Activated T-cell treated with anti-CD3 and anti-CD28 coated beads, Interleukin-2, amount 50 U/mL, for 24 hours (primary cell): Measurements from ENCODE around the gene LDLRAD4.
A peak's percentile ranks its signal among the peaks of the same experiment; 100 is the strongest.

Experiments
- DNase-seq: peaks from one replicate; pipeline ENCODE4 v3.0.0-alpha.2; 2020
- H3K27ac Mint-ChIP-seq: 2 replicates; pipeline ENCODE4 v1.8.0; 2020; ENCODE audit warnings: mild to moderate bottlenecking, mixed read lengths
- H3K27me3 Mint-ChIP-seq: 2 replicates; pipeline ENCODE4 v1.8.0; 2020; ENCODE audit warnings: mixed read lengths
- H3K36me3 Mint-ChIP-seq: 2 replicates; pipeline ENCODE4 v1.8.0; 2020; ENCODE audit warnings: low read depth, mixed read lengths
- H3K4me1 Mint-ChIP-seq: 2 replicates; pipeline ENCODE4 v1.8.0; 2020; ENCODE audit warnings: low read depth, mixed read lengths
- H3K4me3 Mint-ChIP-seq: 2 replicates; pipeline ENCODE4 v1.8.0; 2020; ENCODE audit warnings: mild to moderate bottlenecking, moderate library complexity, mixed read lengths
- H3K9me3 Mint-ChIP-seq: 2 replicates; pipeline ENCODE4 v1.8.0; 2020; ENCODE audit warnings: mixed read lengths

LDLRAD4 gene

DNA sequence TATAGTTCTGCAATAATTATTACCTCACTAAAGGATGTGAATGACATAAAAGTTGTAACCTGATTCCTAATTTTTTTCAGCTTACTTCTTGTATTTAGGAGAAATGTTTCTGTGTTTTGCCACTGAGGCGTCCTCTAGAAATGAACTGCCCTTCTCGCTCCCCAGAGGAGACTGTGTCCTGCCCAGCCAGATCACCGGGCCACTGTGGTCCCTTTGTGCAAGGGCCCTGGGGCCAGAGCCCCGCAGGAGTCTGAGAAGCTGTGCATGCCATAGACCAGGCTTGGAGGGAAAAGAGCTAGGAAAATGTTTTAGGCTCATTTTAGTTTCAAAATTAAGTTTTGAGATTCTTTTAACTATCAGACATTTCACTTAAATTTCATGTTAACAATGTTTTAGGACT lies 31.1 kb upstream of the LDLRAD4 start:
- H3K27me3 Mint-ChIP-seq: no peaks in the 10 kb centered on the region
- no peaks in the 10 kb centered on the region for H3K9me3 Mint-ChIP-seq
- H3K36me3 Mint-ChIP-seq: no peaks in the 10 kb centered on the region
- no peak for DNase-seq
- no peak overlapping the region for H3K4me3 Mint-ChIP-seq
- H3K4me1 Mint-ChIP-seq: no peaks in the 10 kb centered on the region
- H3K27ac Mint-ChIP-seq: no peak overlapping the region

DNA sequence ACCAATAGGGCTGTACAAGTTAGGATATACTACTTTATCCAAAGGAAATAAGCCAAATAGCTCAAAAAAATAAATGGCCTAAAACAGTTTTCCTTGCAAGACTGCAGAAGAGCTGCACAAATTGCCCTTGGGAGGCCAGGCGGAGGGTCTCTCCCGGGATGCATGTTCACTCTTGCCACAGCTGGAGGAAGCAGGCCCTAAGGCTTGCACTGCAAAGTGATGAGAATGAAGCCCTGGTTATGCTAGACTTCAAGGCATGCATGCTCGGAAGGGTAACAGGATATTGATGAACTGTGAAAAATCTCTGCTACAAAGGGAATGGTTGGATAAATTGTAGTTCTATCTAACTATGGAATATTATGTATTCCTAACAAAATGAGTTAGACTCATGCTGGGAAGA lies 27.5 kb upstream of the LDLRAD4 start:
- no peaks in the 10 kb centered on the region for H3K27me3 Mint-ChIP-seq
- no peaks in the 10 kb centered on the region for H3K36me3 Mint-ChIP-seq
- H3K4me1 Mint-ChIP-seq: no peaks in the 10 kb centered on the region
- no peak for DNase-seq
- H3K4me3 Mint-ChIP-seq: no peak overlapping the region
- H3K27ac Mint-ChIP-seq: no peak overlapping the region
- H3K9me3 Mint-ChIP-seq: no peaks in the 10 kb centered on the region

DNA sequence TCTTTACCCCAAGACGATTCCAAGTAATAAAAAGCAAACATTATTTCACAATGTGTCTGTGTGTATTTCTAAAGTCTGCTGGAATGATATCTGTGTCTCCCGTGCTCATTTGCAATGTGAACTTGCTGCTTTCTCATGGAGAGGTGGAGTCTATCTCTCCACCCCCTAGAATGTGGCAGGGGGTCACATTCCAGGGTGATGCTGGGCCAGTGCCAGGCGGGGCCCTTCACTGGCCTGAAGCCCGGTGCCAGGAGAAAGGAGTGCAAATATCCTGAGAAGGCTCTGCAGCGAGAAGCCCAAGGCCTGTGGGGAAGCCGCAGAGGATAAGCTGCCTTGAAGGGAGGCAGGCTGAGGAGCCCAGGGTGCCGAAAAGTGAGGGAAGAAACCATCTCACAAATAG lies 26.8 kb upstream of the LDLRAD4 start:
- DNase-seq: no peak
- no peak overlapping the region for H3K27ac Mint-ChIP-seq
- no peaks in the 10 kb centered on the region for H3K36me3 Mint-ChIP-seq
- H3K4me1 Mint-ChIP-seq: no peaks in the 10 kb centered on the region
- no peaks in the 10 kb centered on the region for H3K27me3 Mint-ChIP-seq
- H3K9me3 Mint-ChIP-seq: no peaks in the 10 kb centered on the region
- H3K4me3 Mint-ChIP-seq: no peak overlapping the region

DNA sequence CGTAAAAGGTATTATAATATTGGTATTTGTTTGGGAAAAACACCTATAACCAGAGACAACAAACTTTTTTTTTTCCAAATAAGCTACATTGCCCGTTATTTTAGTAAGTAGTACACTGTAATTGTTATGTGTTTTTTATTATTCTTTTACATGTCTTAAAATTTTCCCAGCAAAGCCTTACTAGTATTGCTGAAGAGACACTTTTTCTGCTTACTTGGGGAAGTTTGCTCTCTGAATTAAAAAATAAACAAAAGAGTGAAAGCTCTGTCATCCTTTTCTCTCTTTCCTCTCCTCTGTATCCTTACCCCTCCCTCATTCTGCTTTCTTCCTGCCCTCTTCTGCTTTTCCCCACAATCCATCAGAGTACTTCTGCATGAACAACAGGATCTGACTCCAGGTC lies 25.6 kb upstream of the LDLRAD4 start:
- Mint-ChIP-seq H3K9me3 (peaks cover 2% of the 10 kb centered on the region), H3K27me3 (peaks cover 2% of the 10 kb centered on the region), H3K27ac (no peak overlapping the region), H3K4me1 (no peaks in the 10 kb centered on the region), H3K4me3 (no peak overlapping the region), H3K36me3 (no peaks in the 10 kb centered on the region)
- DNase-seq: no peak

DNA sequence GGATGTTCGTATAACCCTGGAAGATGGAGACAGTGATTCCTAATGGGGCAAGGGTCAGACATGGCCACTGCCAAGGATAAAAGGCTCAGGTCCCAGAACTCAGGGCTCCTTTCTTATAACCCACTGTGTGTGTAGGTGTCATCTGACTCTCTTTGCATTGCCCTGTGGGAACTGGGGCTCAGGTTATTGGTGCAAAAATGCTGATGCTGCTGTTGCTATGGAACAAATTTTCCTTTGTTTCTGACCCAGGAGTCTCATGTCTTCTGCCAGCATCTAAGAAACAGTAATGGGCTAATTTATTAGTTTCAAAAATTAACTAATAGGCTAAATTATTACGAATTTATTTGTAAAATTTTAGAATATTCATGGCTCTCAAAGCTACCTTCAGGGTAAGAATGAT lies 24.3 kb upstream of the LDLRAD4 start:
- H3K27me3 Mint-ChIP-seq: peaks cover 3% of the 10 kb centered on the region
- no peaks in the 10 kb centered on the region for H3K4me1 Mint-ChIP-seq
- no peak overlapping the region for H3K4me3 Mint-ChIP-seq
- DNase-seq: no peak
- H3K27ac Mint-ChIP-seq: no peak overlapping the region
- no peaks in the 10 kb centered on the region for H3K36me3 Mint-ChIP-seq
- peaks cover 9% of the 10 kb centered on the region for H3K9me3 Mint-ChIP-seq

DNA sequence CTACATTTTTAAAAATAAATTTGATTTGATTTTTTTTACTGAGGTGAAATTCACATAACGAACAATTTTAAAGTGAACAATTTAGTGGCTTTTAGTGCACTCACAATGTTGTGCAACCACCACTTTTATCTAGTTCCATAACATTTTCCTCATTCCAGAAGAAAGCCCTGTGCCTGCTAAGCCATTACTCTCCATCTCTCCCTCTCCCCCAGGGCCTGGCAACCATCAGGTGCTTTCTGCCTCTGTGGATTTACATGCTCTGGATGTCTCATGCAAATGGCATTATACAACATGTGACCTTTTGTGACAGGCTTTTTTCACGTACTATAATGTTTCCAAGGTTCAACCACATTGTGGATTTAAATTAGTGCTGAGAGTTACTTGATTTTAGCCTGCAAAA lies 19.9 kb upstream of the LDLRAD4 start:
- Mint-ChIP-seq H3K9me3 (peaks cover 23% of the 10 kb centered on the region), H3K4me1 (no peaks in the 10 kb centered on the region), H3K27me3 (peaks cover 22% of the 10 kb centered on the region), H3K36me3 (no peaks in the 10 kb centered on the region), H3K27ac (no peak overlapping the region), H3K4me3 (no peak overlapping the region)
- no peak for DNase-seq

DNA sequence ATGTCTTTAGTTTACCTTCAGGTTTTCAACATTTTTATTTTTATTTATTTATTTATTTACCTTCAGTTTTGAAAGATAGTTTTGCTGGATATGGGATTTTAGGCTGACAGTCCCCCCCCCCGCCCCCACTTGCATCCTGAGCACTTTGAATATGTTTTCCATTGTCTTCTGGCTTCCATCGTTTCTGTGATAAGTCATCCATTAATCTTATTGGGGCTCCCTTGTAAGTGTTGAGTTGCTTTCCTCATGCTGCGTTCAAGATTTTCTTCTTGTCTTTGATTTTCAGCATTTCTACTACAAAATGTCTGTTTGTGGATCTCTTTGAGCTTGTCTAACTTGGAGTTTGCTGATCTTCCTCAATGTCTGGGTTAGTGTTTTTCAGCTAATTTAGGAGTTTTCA lies 19.4 kb upstream of the LDLRAD4 start:
- Mint-ChIP-seq H3K4me1 (no peaks in the 10 kb centered on the region), H3K27me3 (peaks cover 22% of the 10 kb centered on the region), H3K27ac (no peak overlapping the region), H3K36me3 (no peaks in the 10 kb centered on the region), H3K4me3 (no peak overlapping the region), H3K9me3 (peaks cover 23% of the 10 kb centered on the region)
- DNase-seq: no peak

DNA sequence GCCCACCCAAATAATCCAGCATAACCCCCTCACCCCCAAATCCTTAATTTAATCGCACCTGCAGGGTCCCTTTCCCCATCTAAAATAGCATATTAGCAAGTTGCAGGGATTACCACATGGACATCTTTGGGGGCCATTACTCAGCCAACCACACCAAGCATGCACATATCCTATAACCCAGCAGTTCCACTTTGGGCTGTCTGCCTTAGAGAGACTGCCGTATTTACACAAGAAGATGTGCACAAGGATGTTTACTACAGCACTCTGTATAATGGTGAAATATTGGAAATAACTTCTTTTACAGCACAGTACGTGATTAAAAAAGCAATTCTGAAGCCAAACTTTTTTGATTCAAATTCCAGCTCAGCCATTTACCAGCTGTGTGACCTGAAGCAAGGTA lies 17.3 kb upstream of the LDLRAD4 start:
- no peaks in the 10 kb centered on the region for H3K36me3 Mint-ChIP-seq
- peaks cover 26% of the 10 kb centered on the region for H3K27me3 Mint-ChIP-seq
- no peaks in the 10 kb centered on the region for H3K4me1 Mint-ChIP-seq
- no peak overlapping the region for H3K4me3 Mint-ChIP-seq
- no peak overlapping the region for H3K27ac Mint-ChIP-seq
- H3K9me3 Mint-ChIP-seq: peaks cover 23% of the 10 kb centered on the region
- DNase-seq: no peak

DNA sequence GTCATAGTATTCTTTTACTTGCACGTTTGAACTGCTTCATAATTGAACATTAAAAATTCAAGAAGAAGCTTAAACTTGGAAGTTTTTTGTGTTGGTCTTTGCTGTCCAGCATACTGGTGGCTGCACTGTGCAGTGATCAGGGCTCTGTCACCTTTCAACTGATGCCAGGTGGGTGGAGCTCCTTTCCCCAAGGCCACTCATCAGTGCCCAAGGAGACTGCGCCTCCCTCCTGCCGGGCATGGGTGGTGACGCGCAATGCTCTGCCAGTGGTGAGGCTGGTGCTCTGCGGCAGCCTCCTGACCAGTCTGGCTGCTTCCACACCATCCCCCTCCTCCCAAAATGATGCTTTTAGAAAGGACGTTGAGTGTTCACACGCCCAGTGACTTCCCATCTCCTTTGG lies 16.0 kb upstream of the LDLRAD4 start:
- H3K4me1 Mint-ChIP-seq: peaks cover 5% of the 10 kb centered on the region
- H3K4me3 Mint-ChIP-seq: no peak overlapping the region
- H3K9me3 Mint-ChIP-seq: peaks cover 23% of the 10 kb centered on the region
- H3K27ac Mint-ChIP-seq: no peak overlapping the region
- H3K36me3 Mint-ChIP-seq: no peaks in the 10 kb centered on the region
- no peak for DNase-seq
- peaks cover 34% of the 10 kb centered on the region for H3K27me3 Mint-ChIP-seq

DNA sequence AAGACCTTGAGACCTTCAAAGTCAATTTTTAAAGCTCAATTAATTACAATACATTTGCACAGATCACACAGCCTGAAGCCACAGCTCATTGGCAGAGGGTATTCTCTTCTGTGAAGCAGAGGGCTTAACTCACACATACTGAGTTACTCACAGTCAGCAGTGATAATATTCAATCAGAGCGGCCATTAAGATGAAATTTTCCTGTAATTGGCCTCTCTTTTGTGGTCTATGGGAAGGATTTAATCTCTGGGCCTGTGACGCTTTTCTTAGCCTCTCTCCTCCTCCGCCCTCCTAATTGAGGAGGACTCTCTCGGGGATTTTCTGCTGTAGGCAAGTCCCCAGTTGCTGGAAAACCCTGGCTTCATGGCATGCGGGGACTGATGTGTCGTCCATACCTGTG lies 12.3 kb upstream of the LDLRAD4 start:
- Mint-ChIP-seq H3K27ac (no peak overlapping the region), H3K9me3 (no peaks in the 10 kb centered on the region), H3K36me3 (no peaks in the 10 kb centered on the region), H3K4me1 (peaks cover 5% of the 10 kb centered on the region), H3K4me3 (no peak overlapping the region), H3K27me3 (peaks cover 47% of the 10 kb centered on the region)
- no peak for DNase-seq

DNA sequence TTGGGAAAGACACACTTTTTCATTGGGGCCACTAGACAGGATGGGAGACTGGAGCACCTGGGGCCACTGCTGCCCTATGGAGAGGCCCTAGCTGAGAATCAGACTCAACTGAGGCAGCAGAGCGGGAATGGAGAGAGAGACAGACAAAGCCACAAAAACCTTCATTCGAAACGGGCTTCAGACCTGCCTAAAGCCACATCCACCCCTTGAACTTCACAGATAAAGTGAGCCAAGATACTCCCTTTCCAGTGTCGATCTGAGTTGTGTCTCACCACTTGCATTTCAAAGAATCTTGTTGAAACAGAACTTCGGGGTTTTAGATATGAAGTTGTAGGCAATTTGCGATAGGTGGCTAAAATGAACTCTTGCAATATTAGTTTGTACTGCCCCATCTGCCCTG lies 11.3 kb upstream of the LDLRAD4 start:
- no peak for DNase-seq
- Mint-ChIP-seq H3K27me3 (peaks cover 46% of the 10 kb centered on the region), H3K4me3 (no peak overlapping the region), H3K9me3 (no peaks in the 10 kb centered on the region), H3K36me3 (no peaks in the 10 kb centered on the region), H3K4me1 (peaks cover 5% of the 10 kb centered on the region), H3K27ac (no peak overlapping the region)

DNA sequence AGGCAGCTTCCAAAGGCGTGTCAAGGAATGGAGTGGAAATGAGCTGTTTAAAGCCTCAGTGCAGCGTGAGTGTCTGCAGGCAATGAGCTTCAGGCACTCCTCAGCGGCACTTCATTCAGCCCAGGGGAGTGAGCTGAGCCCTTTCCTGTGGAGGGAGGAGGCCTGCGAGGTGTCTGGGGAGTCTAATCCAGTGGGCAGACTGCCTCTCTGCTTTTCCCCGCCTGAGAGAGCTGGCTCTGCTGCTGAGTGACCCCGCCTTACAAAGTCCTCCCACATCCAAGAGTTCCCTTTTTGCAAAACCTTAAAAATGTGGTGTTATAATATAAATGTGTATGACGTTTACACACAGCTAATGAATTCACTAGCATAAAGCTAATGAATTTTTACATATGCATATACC lies 7.0 kb upstream of the LDLRAD4 start:
- Mint-ChIP-seq H3K4me1 (peaks cover 10% of the 10 kb centered on the region), H3K4me3 (no peak overlapping the region), H3K27me3 (peaks cover 54% of the 10 kb centered on the region), H3K9me3 (no peaks in the 10 kb centered on the region), H3K27ac (no peak overlapping the region), H3K36me3 (no peaks in the 10 kb centered on the region)
- DNase-seq: no peak

DNA sequence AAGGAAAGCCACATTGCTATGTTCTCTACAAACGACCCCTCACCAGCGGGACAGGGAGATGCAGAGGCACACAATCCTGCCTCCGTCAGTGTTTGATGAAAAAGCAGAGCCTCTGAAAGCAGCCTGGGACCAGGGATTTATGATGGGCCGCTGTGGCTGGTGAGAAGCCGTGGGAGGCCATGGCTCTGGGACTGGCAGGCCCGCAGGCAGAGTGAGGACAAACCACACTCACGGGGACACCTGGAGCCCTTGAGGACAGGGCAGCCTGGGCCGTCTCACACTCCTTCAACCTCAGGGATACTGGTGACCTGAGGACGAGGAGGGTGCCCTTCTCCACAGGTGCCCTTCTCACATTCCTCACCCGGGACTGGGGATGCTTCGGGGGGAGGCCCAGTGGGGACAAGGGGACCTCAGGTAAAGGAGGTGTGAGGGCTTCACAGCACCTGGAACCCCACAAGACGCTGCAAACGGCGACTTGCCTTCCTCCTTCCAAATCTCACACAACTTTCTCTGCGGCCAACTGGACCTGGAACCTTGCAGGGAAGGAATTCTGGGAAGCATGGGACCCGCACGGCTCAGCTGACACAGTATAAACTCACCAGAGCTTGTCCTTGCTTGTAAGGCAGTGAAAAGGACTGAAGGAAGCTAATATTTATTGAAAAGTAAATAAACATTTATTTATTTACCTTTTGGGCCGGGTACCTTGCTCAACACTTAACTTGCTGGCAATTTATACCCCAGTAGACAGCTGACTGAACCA lies 5.3 kb upstream of the LDLRAD4 start:
- Mint-ChIP-seq H3K9me3 (no peaks in the 10 kb centered on the region), H3K4me3 (no peak overlapping the region), H3K4me1 (peaks cover 9% of the 10 kb centered on the region), H3K36me3 (no peaks in the 10 kb centered on the region), H3K27me3 (peaks cover 45% of the 10 kb centered on the region), H3K27ac (no peak overlapping the region)
- no peak for DNase-seq

DNA sequence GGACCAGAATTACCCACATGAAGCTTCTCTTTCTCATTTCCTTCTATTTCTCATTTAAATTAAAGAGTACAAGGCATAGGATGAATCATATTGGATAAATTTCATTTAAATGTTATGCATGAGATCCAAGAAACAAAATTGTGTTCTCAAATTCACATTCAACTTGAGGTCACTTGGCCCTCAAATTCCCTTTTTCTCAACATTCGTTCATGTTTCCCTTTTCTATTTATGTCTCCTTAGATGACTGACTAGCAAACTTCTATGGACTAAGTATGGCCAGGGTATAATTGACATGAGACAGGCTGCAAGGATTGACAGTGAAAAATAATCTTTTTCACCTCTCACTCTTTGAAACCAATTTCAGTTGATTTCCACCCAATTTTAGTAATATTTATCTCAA lies 4.0 kb upstream of the LDLRAD4 start:
- no peaks in the 10 kb centered on the region for H3K36me3 Mint-ChIP-seq
- no peak overlapping the region for H3K27ac Mint-ChIP-seq
- no peaks in the 10 kb centered on the region for H3K9me3 Mint-ChIP-seq
- peaks cover 17% of the 10 kb centered on the region for H3K4me1 Mint-ChIP-seq
- H3K4me3 Mint-ChIP-seq: no peak overlapping the region
- peaks cover 38% of the 10 kb centered on the region for H3K27me3 Mint-ChIP-seq
- DNase-seq: no peak

DNA sequence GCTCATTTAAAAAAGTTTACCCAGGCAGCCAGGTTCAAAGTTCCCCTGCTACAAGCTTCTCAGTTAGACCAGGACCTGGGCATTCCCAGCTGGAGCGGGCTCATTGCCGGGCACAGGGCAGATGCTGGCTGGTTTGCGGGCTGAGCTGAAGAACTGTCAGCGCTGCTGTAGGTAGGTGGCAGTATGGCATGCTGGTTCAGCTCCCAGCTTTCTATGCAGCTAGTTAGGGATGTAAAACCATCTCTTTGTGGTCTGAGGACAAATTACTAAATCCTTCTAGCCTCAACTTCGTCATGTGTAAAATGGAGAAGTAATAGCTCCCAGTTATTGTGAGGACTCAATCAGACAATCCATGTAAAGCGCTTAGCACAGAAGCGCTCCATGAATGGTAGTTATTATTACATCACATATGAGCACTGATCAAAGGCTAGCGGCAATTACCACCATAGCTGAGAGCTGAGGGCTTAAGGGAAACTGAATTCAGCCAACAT lies 2.4 kb upstream of the LDLRAD4 start:
- Mint-ChIP-seq H3K27me3 (peaks cover 39% of the 10 kb centered on the region), H3K4me3 (peak overlapping the region; percentile 80), H3K9me3 (no peaks in the 10 kb centered on the region), H3K27ac (peak overlapping the region; percentile 83), H3K36me3 (no peaks in the 10 kb centered on the region), H3K4me1 (peaks cover 31% of the 10 kb centered on the region)
- DNase-seq: peak; percentile 64
